Measurements from ENCODE around the gene VPS9D1.
"Not testable (repeated sequence)": the region's sequence is repeated elsewhere in the genome, so short reads cannot be mapped to it uniquely, and the experiment has no call there.

The VPS9D1 gene

DNA sequence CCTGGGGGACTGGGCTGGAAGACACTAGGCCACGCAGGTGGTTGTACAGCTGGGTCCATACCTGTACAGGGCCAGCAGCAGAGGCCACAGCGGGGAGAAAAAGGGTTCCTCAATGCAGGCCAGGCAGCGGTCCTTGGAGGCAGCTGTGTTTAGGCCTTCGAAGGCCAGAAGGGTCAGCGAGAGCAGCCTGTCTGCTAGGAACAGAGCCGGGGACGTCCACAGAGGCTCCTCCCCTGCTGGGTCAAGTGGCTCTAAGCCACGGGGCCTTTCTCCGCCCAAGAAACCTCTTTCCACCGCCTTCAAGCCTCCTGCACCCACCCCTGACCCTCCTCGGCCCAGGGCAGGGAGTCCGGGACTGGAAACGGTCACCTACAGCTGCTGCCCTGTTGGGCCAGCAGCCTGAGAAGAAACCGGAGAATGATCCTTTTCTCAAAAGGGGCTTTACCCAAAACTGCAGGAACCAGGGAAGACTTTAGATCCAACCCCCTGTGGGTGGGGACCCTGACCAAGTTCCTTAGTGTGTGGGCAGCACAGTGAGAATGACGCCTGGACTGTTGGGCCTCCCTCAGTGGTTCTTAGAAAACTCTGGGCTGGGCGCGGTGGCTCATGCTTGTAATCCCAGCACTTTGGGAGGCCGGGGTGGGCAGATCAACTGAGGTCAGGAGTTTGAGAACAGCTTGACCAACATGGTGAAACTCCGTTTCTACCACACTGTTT, 10.8 kb downstream of the VPS9D1 start:
- DNase-seq (ENCODE audit: low spot score) = no peak

DNA sequence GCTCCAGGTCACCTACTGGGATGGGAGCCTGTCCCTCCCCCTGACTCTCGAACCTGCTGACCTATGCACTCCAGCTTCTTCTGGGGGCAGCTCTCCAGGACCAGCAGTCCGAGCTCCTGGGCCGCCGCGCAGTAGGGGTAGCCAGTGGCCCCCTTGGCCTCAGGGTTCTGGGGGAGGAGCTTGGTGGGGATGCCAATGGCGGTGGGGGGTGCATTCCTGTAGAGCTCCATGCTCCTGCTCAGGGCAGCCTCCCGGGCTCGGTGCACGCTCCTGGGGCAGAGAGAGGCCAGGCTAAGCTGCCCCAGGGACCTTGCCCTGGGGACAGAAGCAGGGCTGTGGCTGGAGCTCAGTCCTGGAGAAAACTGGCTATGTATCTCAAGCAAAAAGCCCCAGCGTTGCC, 11.5 kb downstream of the VPS9D1 start:
- DNase-seq (ENCODE audit: low spot score) = no peak

DNA sequence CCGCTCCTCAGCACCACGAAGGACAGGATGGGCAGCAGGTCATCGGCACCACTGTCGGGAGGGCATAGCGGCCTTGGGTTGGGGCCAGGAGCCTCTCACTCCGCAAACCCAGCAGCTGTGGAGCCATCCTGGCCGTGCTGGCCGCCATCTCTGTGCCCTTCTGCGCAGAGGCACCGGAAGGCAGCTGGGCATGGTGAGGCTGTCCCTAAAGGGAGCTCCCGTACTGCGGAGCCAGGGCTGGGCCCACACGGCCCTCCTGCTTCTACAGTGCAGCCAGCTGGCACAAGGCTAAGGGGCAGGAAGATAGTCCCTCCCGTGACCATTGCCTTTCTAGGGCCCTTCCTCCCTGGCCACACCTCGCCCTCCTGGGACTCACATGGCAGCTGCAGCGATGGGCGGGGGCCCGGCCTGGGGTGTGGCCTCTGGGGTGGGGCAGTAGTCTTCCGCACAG, 12.2 kb downstream of the VPS9D1 start:
- no peak for DNase-seq (ENCODE audit: low spot score)

DNA sequence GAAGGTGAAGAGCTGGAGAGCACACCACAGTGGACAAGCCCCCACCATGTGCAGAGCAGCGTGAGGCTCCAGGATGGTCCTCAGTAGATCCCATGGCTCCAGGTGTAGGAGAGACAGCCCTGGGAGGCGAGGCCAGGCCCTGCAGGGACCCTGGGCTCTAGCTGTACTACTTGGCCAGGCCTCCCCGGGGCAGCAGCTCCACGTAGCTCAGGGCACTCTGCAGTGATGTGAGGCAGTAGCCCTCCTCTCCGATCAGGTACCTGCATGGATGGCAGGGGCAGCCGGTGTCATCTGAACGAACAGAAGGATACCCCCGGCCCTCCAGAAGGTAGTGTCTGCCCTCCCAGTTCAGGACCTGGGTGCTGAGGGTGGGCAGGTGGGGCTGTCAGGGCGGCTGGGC, 13.0 kb downstream of the VPS9D1 start:
- no peak for DNase-seq (ENCODE audit: low spot score)

DNA sequence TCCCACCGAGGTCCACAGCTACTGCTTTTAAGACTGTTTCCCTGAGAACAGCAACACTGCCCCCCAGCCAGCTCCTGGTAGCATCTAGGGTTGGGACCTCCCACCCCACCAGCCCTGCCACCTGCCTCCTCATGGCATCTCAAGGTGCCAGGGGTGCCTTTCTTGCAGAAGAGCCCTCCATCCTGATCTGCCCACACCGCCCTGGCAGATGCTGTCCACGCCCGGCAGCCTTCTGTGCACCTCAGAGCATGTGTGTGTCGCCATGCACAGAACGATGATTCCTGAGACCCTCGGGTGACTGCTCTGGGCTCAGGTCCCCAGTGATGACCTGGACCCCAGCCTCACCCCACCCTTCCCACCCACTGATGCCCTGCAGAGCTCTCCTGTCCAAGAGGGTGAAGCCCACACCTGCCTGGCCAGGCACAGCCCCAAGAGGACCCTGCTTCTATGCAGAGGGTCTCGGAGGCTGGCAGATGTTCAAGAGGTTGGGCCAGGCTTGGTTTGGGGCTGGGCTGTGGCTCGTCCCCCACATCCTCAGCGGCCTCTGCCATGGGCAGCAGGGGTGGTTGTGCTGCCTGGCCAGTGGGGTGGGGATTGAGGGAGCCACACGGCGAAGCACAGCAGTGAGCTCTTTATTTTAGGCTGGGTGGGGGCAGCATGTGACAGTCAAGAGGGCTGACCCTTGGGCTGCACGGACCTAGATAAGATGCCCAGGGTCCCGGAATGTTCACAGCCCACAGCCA, 14.0 kb downstream of the VPS9D1 start:
- DNase-seq (ENCODE audit: low spot score) = no peak

DNA sequence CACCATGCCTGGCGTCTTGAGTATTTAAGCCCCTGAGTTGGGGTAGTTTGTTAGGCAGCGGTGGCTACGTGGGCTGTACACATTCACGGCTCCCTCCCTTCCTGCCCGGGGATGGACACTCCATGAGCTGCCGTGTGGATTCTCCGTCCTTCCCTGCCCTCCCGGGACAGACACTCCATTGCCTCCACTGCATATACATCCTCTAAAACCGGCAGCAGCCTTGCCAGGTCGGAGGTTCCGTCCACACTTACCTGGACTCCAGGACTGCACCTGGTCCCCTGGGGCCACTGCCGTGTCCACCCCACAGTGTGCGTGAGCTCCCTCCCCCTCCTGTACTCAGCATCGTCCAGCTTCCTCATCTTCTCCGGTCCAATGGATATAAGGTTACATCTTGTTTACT, 15.7 kb downstream of the VPS9D1 start:
- DNase-seq (ENCODE audit: low spot score) = no peak

DNA sequence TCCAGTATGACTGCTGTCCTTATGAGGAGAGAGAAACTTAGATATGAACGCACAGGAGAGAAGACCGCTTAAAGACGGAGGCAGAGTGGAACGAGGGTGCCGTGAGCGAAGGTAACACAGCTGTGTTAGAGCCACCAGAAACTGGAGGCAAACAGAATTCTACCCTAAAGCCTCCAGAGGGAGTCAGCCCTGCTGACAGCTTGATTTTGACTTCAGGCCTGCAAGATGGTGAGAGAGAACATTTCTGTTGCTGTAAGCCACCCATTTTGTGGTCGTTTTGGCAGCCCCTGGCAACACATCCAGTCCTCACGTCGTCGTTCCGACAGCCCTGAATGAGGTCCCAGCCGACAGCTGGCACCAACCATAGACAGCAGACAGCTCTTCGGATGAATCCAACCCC, 16.4 kb downstream of the VPS9D1 start:
- no peak for DNase-seq (ENCODE audit: low spot score)

DNA sequence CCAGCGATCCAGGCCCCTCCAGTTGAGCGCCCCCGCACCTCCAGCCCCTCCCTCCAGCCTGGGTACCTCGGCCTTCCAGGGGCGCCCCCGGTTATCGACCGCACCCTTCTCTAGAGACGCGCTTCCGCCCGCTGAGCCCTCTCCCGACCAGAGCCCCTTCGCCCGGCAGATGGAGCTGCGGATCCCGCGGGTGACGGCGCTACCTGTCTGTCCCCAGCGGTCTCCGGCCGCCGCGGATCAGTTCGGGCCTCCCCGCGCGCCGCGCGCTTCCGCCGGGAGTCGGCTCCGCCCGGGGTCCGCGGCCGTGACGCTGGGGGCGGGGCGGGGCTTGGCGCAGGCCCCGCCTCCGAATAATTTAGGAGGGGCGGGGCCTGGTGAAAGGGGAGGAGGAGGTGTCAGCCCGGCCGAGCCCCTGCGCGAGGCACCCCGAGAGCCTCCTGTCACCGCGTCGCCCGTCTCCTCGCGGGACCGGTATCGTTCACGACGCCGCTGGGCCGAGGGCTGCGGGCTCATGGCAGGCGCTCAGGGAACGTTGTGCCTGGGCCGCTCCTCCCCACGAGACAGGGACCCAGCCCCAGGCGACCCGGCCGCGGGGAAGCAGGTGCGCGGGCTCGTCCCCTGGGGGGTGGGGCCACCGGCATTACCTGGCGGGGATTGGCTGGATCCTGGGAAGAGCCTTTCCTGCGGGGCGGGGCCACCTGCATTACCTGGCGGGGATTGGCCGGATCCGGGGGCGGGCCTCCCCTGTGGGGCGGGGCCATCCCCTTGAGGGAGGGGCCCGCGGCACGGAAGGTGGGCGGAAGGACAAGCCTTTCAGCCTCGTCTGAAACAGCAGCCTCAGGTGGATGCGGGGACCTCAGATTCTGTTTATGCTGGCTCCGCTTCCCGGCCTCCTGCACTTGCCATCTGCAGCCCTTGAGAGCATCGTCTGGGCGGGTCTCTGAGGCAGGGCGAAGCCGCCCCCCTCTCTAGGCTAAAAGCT, 19.0 kb downstream of the VPS9D1 start, which contains the start of gene SPATA2L:
SPATA2L (minus strand) TSS at position 281 of the 982 bp plus-strand sequence. CDS start 473 bp downstream, outside the sequence.
- DNase-seq (ENCODE audit: low spot score) = peak; percentile 94

DNA sequence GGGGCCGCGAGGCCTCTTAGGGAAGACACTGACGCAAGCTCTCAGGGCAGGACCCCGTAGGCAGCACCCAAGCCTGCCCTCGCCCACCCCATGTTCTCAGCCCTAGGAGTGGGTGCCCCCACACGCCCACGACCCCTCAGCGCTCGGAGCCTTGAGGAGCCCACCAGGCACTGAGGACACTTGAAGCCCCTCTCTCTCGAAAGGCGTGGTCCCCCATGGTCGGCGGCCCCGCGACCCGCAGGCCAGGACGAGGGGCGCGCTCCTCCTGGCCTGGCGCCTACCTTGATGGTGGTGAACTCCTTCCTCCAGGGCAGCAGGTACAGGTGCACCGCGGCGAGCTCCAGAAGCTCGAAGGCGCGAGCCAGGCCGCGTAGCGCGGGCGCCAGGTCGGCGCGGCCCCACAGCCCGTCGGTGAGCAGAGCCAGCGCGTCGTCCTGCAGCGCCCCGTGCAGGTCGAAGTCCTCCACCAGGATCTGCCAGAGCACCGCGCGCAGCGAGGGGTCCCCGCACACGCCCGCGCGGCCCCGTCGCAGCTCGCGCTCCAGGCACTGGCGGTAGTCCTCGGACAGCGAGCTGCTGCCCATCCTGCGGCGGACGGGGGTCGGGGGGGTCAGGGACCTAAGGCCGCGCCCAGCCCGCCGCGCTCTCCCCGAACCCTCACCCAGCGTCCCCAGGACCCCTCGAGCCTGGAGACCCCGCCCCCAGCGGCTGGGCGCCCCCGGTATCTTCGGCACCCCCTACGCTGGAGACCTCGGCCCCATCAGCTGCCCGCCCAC, 19.9 kb downstream of the VPS9D1 start:
- peak; percentile 33 for DNase-seq (ENCODE audit: low spot score)

DNA sequence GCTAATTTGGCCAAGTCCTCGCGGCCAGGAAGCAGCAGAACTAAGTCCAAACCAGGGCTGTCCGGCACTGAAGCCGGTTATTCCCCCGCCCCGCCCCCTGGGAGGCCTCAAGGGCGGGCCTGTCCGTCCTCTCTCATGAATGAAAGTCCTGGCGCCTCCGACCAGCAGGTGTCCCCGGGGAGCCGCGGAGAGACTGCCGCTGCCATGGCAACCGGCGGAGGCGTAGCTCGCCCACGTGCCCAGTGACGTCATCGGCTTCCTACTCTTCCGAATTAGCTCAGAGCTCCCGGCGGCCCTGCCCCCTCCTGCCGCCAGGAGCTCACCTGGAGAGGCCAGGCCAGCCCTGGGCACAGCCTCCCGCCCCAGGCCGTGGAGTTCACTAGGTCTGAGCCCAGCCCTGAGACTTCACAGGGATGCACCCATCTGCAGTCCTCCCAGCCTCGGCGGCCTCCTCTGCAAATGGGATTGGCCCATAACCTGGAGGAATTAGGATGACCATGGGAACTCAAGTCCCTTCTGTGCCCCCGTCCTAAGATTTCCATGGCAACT, 20.5 kb downstream of the VPS9D1 start:
- peak; percentile 100 for DNase-seq (ENCODE audit: low spot score)

DNA sequence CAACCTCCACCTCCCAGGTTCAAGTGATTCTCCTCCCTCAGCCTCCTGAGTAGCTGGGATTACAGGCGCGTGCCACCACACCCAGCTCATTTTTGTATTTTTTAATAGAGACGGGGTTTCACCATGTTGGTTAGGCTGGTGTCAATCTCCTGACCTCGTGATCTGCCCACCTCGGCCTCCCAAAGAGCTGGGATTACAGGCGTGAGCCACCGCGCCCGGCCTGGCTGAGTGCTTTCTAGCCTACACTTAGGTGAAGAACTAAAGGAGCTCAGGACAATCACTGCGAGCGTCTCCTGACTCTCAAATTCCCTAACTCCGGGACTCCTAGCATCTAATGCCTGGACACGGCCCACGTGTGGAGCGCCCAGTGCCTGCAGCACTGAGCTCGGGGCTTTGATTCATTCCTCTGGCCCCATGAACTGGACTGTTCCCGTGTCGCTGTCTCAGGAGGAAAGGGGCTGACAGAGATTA, 21.0 kb downstream of the VPS9D1 start:
- not testable (repeated sequence) for DNase-seq (ENCODE audit: low spot score)

DNA sequence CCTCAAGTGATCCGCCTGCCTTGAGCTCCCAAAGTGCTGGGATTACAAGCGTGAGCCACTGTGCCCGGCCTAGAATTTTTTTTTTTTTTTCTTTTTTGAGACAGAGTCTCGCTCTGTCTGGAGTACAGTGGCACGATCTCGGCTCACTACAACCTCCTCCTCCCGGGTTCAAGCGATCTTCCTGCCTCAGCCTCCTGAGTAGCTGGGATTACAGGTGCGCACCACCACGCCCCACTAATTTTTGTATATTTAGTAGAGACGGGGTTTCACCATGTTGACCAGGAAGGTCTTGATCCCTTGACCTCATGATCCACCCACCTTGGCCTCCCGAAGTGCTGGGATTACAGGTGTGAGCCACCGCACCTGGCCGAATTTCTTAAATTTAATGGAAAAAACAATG, 22.0 kb downstream of the VPS9D1 start:
- DNase-seq (ENCODE audit: low spot score) = not testable (repeated sequence)

DNA sequence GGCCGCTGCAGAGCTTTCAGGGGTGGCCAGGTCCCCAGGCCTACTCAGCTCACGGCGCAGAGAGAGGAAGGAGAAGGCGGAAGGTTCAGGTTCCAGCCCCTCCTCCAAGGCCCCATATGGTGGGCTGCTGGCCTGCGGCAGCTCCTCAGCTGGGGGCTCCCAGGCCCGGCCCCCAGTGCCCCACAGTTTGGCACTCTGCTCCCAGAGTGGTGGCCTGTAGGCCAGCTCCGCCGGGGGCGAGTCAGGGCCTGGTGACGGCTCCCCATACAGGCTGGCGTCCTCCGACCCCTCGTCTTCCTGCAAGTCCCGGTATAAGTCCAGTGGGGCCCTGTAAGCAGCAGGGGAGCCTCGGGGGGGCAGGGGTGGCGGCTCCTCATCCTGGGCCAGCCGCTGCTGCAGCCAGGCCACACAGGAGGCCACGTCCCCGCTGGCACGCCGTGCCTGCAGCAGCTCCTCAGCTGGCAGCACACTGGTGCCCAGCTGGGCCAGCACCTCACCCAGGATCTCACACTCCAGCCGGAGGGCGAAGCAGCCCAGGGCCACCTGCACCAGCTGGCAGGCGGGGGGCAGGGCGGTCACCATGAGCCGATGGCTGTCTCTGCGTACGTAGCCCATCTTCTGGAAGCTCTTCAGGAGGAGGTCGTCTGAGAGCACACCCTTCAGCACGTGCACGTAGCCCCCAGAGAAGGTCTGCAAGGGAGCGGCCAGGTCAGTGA, 22.9 kb downstream of the VPS9D1 start:
- DNase-seq (ENCODE audit: low spot score) = no peak

DNA sequence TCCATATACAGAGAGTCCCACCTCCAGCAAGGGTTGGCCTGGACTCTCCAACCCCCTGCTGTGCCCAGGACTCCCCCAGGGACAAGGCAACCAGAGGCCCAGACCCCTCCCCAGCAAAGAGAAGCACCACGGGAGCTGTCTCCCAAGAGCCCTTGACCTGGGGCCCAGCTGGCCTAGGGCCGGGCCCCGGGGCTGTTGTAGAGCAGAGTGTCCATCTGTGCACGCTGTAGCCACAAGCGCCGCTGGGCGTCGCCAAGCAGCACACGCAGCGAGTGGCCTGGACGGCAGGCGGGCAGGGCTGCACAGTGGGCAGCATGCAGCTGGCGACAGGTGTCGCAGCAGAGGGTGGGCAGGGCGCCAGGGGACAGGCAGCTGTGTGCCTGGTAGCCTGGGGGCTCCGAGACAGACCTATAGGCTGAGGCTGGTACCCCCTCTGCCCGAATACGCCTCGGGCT, 23.5 kb downstream of the VPS9D1 start:
- no peak for DNase-seq (ENCODE audit: low spot score)

DNA sequence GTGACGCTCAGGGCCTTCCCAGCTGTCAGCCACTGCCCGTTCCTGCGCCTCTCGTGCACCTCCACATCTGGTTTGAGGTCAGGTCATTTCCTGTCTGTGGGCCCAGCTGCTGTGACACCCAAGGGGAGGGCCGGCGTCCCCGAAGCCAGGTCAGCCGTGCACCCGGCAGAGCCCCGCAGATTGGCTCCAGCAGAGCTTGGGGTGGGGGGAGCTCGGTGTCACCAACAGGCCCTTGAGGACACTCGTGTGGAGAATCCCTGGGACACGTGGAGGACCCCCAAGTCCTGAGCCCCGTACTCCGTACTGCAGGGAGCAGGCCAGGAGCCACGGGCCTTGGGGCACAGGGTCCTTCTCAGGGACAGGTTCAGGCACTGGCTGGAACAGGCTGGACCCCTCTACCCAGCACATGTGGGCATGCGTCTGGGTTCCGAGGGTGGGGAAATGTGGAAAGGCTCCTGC, 24.0 kb downstream of the VPS9D1 start:
- no peak for DNase-seq (ENCODE audit: low spot score)

DNA sequence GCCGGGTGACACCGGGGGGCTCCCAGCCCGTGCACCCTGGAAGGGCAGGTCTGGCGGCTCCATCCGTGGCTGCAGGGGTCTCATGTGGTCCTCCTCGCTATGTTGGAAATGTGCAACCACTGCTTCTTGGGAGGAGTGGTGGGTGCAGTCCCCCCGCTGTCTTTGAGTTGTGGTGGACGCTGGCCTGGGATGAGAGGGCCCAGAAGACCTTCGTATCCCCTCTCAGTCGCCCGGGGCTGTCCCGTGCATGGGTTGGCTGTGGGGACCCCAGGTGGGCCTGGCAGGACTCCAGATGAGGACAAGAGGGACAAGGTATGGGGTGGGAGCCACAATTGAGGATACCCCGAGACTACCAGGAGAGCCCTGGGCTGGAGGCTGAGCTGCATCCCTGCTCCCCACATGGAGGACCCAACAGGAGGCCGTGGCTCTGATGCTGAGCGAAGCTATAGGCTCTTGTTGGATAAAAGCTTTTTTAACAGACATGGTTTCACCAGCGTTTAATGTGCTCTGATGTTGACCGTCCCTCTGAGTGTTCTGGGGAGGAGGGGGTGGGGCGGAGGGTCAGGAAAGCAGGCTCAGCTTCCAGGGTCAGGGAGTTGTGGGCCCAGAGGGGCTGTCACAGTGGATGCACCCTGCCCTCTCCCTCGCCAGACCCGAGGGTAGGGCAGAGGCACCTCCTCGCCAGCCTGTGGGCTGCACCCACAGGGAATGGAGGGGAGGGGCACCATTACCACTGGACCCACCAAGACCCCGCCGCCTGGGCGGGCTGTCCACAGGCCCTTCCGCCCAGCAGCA, 24.6 kb downstream of the VPS9D1 start:
- no peak for DNase-seq (ENCODE audit: low spot score)

DNA sequence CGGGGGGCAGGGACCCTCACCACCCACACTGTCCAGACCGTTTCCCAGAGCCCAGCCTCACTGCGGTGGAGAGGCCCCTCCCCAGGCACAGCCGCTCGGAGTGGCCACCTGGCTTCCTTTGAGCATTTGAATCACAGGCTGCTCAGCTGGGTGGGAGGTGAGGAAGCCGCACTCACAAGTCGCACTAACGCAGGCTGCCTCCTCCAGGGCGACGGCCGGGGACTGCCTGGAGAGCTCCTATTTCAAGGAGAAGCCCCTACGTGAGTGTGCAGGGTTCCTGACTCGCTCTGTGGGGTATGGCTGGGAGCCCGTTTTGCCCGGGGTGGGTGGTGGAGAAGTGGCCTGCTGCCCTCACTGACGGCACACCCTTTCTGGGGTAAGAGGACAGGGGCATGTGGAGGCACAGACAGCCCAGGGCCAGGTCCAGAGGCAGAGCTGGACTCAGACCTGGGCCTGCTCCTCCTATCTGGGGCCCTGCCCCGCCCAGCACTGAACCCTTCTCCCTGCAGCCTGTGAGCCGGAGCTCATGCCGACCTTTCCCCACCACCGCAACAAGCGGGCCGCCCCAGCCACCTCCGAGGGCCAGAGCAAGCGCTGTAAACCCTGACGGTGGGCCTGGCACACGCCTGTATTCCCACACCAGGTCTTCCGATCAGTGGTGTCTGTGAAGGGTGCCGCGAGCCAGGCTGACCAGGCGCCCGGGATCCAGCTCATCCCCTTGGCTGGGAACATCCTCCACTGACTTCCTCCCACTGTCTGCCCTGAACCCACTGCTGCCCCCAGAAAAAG, 25.4 kb downstream of the VPS9D1 start:
- DNase-seq (ENCODE audit: low spot score) = no peak

DNA sequence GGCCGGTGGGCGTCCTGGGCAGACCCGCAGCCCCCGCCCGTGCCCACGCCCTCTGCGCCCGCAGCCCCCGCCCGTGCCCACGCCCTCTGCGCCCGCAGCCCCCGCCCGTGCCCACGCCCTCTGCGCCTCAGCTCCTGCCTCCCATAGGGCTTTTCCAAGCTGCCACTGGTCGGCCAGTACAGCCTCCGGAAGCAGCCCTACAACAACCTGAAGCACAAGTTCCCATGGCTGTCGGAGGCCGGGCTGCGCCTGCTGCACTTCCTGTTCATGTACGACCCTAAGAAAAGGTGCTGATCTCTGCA, 26.0 kb downstream of the VPS9D1 start:
- not testable (repeated sequence) for DNase-seq (ENCODE audit: low spot score)

All from hematopoietic multipotent progenitor cell treated with erythropoietin and hydrocortisone succinate and interleukin-3 and kit ligand, for 17 days (in vitro differentiated cells).